HEK293 (cell line): ENCODE results near the gene NCKAP1.
A peak's percentile ranks its signal among the peaks of the same experiment; 100 is the strongest.

Experiments
- CTCF ChIA-PET: fragments of 350-600 bp; formaldehyde crosslinking; extraction: SDS; loops from one replicate; lab custom pipeline; 2021; ENCODE audit warnings: antibody characterized with exemption; lab: Yijun Ruan, JAX
- POLR2A ChIA-PET: fragments of 300-600 bp; formaldehyde crosslinking; extraction: SDS; loops from one replicate; lab custom pipeline; 2020; ENCODE audit warnings: antibody characterized with exemption, inconsistent platforms; lab: Yijun Ruan, JAX
- H3K27ac ChIP-seq: fragments of 200-500 bp; sonication (Bioruptor generic); 2 replicates; pipeline ENCODE4 v1.5.1; 2014; ENCODE audit warnings: low read depth, low read length, control low read depth, inconsistent platforms; ENCODE audit errors: extremely low read depth
- H3K36me3 ChIP-seq, 2 experiments: fragments of 200-500 bp in 1 of 2; sonication (Bioruptor generic) in 1 of 2; 1 replicate in 1 of 2; 2 replicates in 1 of 2; pipeline ENCODE4 v1.5.1; 2014 to 2017; ENCODE audit warnings: inconsistent platforms in 2 of 2, low read length in 2 of 2; ENCODE audit not compliant: control insufficient read depth in 2 of 2, insufficient read depth in 1 of 2
- H3K4me1 ChIP-seq: fragments of 200-500 bp; sonication (Bioruptor generic); 2 replicates; pipeline ENCODE4 v1.5.1; 2014; ENCODE audit warnings: mild to moderate bottlenecking, low read length, inconsistent platforms; ENCODE audit not compliant: control insufficient read depth, insufficient read depth
- H3K4me3 ChIP-seq: 2 replicates; pipeline ENCODE4 v1.5.1; 2011; ENCODE audit warnings: low read depth, mild to moderate bottlenecking, control low read depth, low read length, moderate library complexity
- H3K9me3 ChIP-seq: fragments of 200-500 bp; sonication (Bioruptor generic); 2 replicates; pipeline ENCODE4 v1.5.1; 2014; ENCODE audit warnings: low read depth, low read length, inconsistent platforms; ENCODE audit not compliant: control insufficient read depth, insufficient read depth
- GLI2 ChIP-seq: fragments of 450-650 bp; formaldehyde crosslinking; IDR thresholded peaks from 2 replicates; pipeline ENCODE4; 2017; ENCODE audit warnings: missing biosample characterization, missing genetic modification characterization, low read depth, borderline replicate concordance
- MZF1 ChIP-seq: fragments of 450-650 bp; formaldehyde crosslinking; IDR thresholded peaks from 2 replicates; pipeline ENCODE4 v1.5.1; 2017; ENCODE audit warnings: missing biosample characterization, missing genetic modification characterization, borderline replicate concordance
- OSR2 ChIP-seq: fragments of 450-650 bp; formaldehyde crosslinking; IDR thresholded peaks from 2 replicates; pipeline ENCODE4 v1.5.1; 2016; ENCODE audit warnings: missing biosample characterization, missing genetic modification characterization
- PRDM10 ChIP-seq: fragments of 450-650 bp; formaldehyde crosslinking; IDR thresholded peaks from 2 replicates; pipeline ENCODE4 v1.5.1; 2016; ENCODE audit warnings: missing biosample characterization, missing genetic modification characterization
- SCRT2 ChIP-seq: fragments of 450-650 bp; formaldehyde crosslinking; IDR thresholded peaks from 2 replicates; pipeline ENCODE4 v1.5.1; 2016; ENCODE audit warnings: missing biosample characterization, missing genetic modification characterization
- ZNF114 ChIP-seq: fragments of 450-650 bp; formaldehyde crosslinking; IDR thresholded peaks from 2 replicates; pipeline ENCODE4 v1.5.0; 2017; ENCODE audit warnings: missing biosample characterization, missing genetic modification characterization
- ZNF132 ChIP-seq: fragments of 450-650 bp; formaldehyde crosslinking; IDR thresholded peaks from 2 replicates; pipeline ENCODE4 v1.5.1; 2017; ENCODE audit warnings: missing biosample characterization, missing genetic modification characterization, borderline replicate concordance
- ZNF16 ChIP-seq: fragments of 450-650 bp; formaldehyde crosslinking; IDR thresholded peaks from 2 replicates; pipeline ENCODE4 v1.5.1; 2016; ENCODE audit warnings: low read depth, missing biosample characterization, missing genetic modification characterization
- ZNF184 ChIP-seq: fragments of 450-650 bp; IDR thresholded peaks from 2 replicates; pipeline ENCODE4 v1.5.1; 2018; ENCODE audit warnings: missing biosample characterization, mild to moderate bottlenecking, missing genetic modification characterization
- ZNF2 ChIP-seq: fragments of 450-650 bp; formaldehyde crosslinking; IDR thresholded peaks from 2 replicates; pipeline ENCODE4 v1.5.1; 2016; ENCODE audit warnings: missing biosample characterization, missing genetic modification characterization
- ZNF221 ChIP-seq: fragments of 450-650 bp; formaldehyde crosslinking; IDR thresholded peaks from 2 replicates; pipeline ENCODE4 v1.5.1; 2017; ENCODE audit warnings: missing biosample characterization, missing genetic modification characterization, borderline replicate concordance
- ZNF239 ChIP-seq: fragments of 450-650 bp; formaldehyde crosslinking; IDR thresholded peaks from 2 replicates; pipeline ENCODE4 v1.5.1; 2016; ENCODE audit warnings: missing biosample characterization, missing genetic modification characterization
- ZNF26 ChIP-seq: fragments of 450-650 bp; formaldehyde crosslinking; IDR thresholded peaks from 2 replicates; pipeline ENCODE4 v1.5.1; 2016; ENCODE audit warnings: missing biosample characterization, missing genetic modification characterization
- ZNF311 ChIP-seq: fragments of 450-650 bp; formaldehyde crosslinking; IDR thresholded peaks from 2 replicates; pipeline ENCODE4 v1.5.1; 2017; ENCODE audit warnings: missing biosample characterization, missing genetic modification characterization, borderline replicate concordance
- ZNF324 ChIP-seq: fragments of 450-650 bp; formaldehyde crosslinking; IDR thresholded peaks from 2 replicates; pipeline ENCODE4 v1.5.1; 2016; ENCODE audit warnings: missing biosample characterization, missing genetic modification characterization
- ZNF521 ChIP-seq: fragments of 450-650 bp; formaldehyde crosslinking; IDR thresholded peaks from 2 replicates; pipeline ENCODE4 v1.5.1; 2017; ENCODE audit warnings: missing biosample characterization, mild to moderate bottlenecking, missing genetic modification characterization
- ZNF560 ChIP-seq: fragments of 450-650 bp; formaldehyde crosslinking; IDR thresholded peaks from 2 replicates; pipeline ENCODE4 v1.5.1; 2017; ENCODE audit warnings: missing biosample characterization, missing genetic modification characterization, borderline replicate concordance
- ZNF580 ChIP-seq: fragments of 450-650 bp; formaldehyde crosslinking; IDR thresholded peaks from 2 replicates; pipeline ENCODE4 v1.5.1; 2016; ENCODE audit warnings: missing biosample characterization, missing genetic modification characterization
- ZNF610 ChIP-seq: fragments of 450-650 bp; formaldehyde crosslinking; IDR thresholded peaks from 2 replicates; pipeline ENCODE4 v1.5.1; 2016; ENCODE audit warnings: missing biosample characterization, missing genetic modification characterization, borderline replicate concordance
- ZNF629 ChIP-seq: fragments of 450-650 bp; formaldehyde crosslinking; IDR thresholded peaks from 2 replicates; pipeline ENCODE4 v1.5.1; 2017; ENCODE audit warnings: missing biosample characterization, missing genetic modification characterization
- ZNF639 ChIP-seq: fragments of 450-650 bp; formaldehyde crosslinking; IDR thresholded peaks from 2 replicates; pipeline ENCODE4 v1.5.1; 2016; ENCODE audit warnings: missing biosample characterization, missing genetic modification characterization
- ZNF701 ChIP-seq: fragments of 450-650 bp; formaldehyde crosslinking; IDR thresholded peaks from 2 replicates; pipeline ENCODE4 v1.5.1; 2016; ENCODE audit warnings: missing biosample characterization, missing genetic modification characterization
- ZSCAN23 ChIP-seq: fragments of 450-650 bp; formaldehyde crosslinking; IDR thresholded peaks from 2 replicates; pipeline ENCODE4 v1.5.1; 2016; ENCODE audit warnings: missing biosample characterization, missing genetic modification characterization
- ZXDB ChIP-seq: fragments of 450-650 bp; formaldehyde crosslinking; IDR thresholded peaks from 2 replicates; pipeline ENCODE4 v1.5.1; 2016; ENCODE audit warnings: missing biosample characterization, missing genetic modification characterization

NCKAP1 gene

GRCh38 chr2:182910965-182911364 lies 127.3 kb downstream of the NCKAP1 start:
- ChIA-PET CTCF (no interaction called here), POLR2A (no interaction called here)
- H3K27ac ChIP-seq = no peak overlapping the region
- peaks cover 4% of the 10 kb centered on the region for H3K4me1 ChIP-seq
- H3K36me3 ChIP-seq = peaks cover 0 to 34% of the 10 kb centered on the region in 2 experiments; a peak in 2 of 3 replicates
- TF ChIP-seq ZNF311 (tag by site-specific recombination) (no peak), ZNF239 (tag by site-specific recombination) (no peak), ZNF132 (no peak), SCRT2 (tag by site-specific recombination) (peak; percentile 75), GLI2 (tag by site-specific recombination) (no peak), ZNF221 (tag by site-specific recombination) (no peak)
- no peaks in the 10 kb centered on the region for H3K9me3 ChIP-seq
- H3K4me3 ChIP-seq = no peak overlapping the region

GRCh38 chr2:182907081-182907830 lies 131.0 kb downstream of the NCKAP1 start:
- H3K27ac ChIP-seq = no peak overlapping the region
- CTCF ChIA-PET = interaction anchor here (2.1 kb wide), 1 partner anchor 73 kb away, joined by 8 read pairs; no protein-coding TSS in a partner anchor
- H3K4me3 ChIP-seq = no peak overlapping the region
- TF ChIP-seq ZNF580 (tag by site-specific recombination) (0 out of 2 replicates have a peak, but pooled peaks have one; percentile 29), ZNF639 (tag by site-specific recombination) (no peak), ZXDB (0 out of 2 replicates have a peak, but pooled peaks have one; percentile 24), ZNF184 (peak; percentile 96), OSR2 (peak; percentile 92), PRDM10 (tag by site-specific recombination) (0 out of 2 replicates have a peak, but pooled peaks have one; percentile 22), MZF1 (tag by site-specific recombination) (peak; percentile 67; the same call in 1 of the 2 replicates), ZNF629 (0 out of 2 replicates have a peak, but pooled peaks have one; percentile 23), ZNF560 (tag by site-specific recombination) (no peak)
- H3K36me3 ChIP-seq = peaks cover 0 to 10% of the 10 kb centered on the region in 2 experiments; a peak in 2 of 3 replicates
- no peaks in the 10 kb centered on the region for H3K4me1 ChIP-seq
- H3K9me3 ChIP-seq = no peaks in the 10 kb centered on the region
- POLR2A ChIA-PET = no interaction called here

- Histone ChIP-seq H3K4me3 (no peak overlapping the region), H3K27ac (no peak overlapping the region), H3K36me3 (peaks cover 0 to 10% of the 10 kb centered on the region in 2 experiments; a peak in 2 of 3 replicates), H3K9me3 (no peaks in the 10 kb centered on the region), H3K4me1 (no peaks in the 10 kb centered on the region)
- ChIA-PET CTCF (interaction anchor here (0.6 to 2.1 kb wide), 2 partner anchors 71 to 74 kb away, joined by 3 to 8 read pairs; no protein-coding TSS in a partner anchor), POLR2A (no interaction called here)
- TF ChIP-seq ZNF610 (no peak), ZNF521 (tag by site-specific recombination) (no peak), ZNF324 (tag by site-specific recombination) (no peak), ZNF2 (no peak), ZNF16 (tag by site-specific recombination) (no peak), ZNF701 (tag by site-specific recombination) (no peak), ZSCAN23 (tag by site-specific recombination) (no peak), ZNF26 (tag by site-specific recombination) (no peak), ZNF114 (tag by site-specific recombination) (no peak)
Measured at GRCh38 chr2:182906454-182906853, 131.8 kb downstream of the NCKAP1 start.
